Calu3 (cell line): ENCODE results near the gene VPS37C. TPM values are rescaled to one million over a fixed set of nuclear protein-coding genes. Genes with fewer than 3 reads are reported as not detected.

Source experiments
- BruUV-seq: library from RNA; stranded (reverse); fragments of 400-500 nt; replicated peaks from 2 replicates; lab custom pipeline; 2021; lab: Mats Ljungman, UMichigan
- CTCF ChIA-PET: fragments of 300-600 bp; sonication (Branson Sonifier 250); formaldehyde crosslinking; loops from one replicate; lab custom pipeline; 2022; ENCODE audit warnings: antibody characterized with exemption; lab: Charles Lee
- DNase-seq: peaks from one replicate; pipeline ENCODE4 v3.0.0; 2022
- H3K27ac Mint-ChIP-seq: one replicate; pipeline ENCODE4 v1.8.0; 2022; ENCODE audit warnings: mixed read lengths; ENCODE audit not compliant: unreplicated experiment
- H3K27me3 Mint-ChIP-seq: one replicate; pipeline ENCODE4 v1.8.0; 2022; ENCODE audit warnings: mixed read lengths; ENCODE audit not compliant: unreplicated experiment
- H3K36me3 Mint-ChIP-seq: one replicate; pipeline ENCODE4 v1.8.0; 2022; ENCODE audit warnings: mild to moderate bottlenecking, moderate library complexity, mixed read lengths; ENCODE audit not compliant: insufficient read depth, unreplicated experiment
- H3K4me1 Mint-ChIP-seq: one replicate; pipeline ENCODE4 v1.8.0; 2022; ENCODE audit warnings: mild to moderate bottlenecking, low read depth, mixed read lengths; ENCODE audit not compliant: unreplicated experiment
- H3K4me3 Mint-ChIP-seq: one replicate; pipeline ENCODE4 v1.8.0; 2022; ENCODE audit warnings: mild to moderate bottlenecking, low read depth, moderate library complexity, mixed read lengths; ENCODE audit not compliant: unreplicated experiment
- H3K9me3 Mint-ChIP-seq: one replicate; pipeline ENCODE4 v1.8.0; 2022; ENCODE audit warnings: low read depth, mixed read lengths; ENCODE audit not compliant: unreplicated experiment
- intact Hi-C: fragments of 100-400 bp; cut with micrococcal nuclease; formaldehyde crosslinking; loops from one replicate; pipeline ENCODE4 v1.10.0; 2022; ENCODE audit not compliant: unreplicated experiment
- total RNA-seq: library from RNA; stranded (reverse); gene quantifications from 2 replicates; pipeline ENCODE4 v1.2.3, GENCODE V29; 2022
- TF ChIP-seq, protein P1 (sequence below): fragments of 200-600 bp; IDR thresholded peaks from one replicate; pipeline ENCODE4 v1.8.0; 2022; ENCODE audit warnings: antibody characterized with exemption; ENCODE audit not compliant: unreplicated experiment

VPS37C gene
- total RNA-seq, 1 experiment from 2014 or later: 22.7 TPM

DNA sequence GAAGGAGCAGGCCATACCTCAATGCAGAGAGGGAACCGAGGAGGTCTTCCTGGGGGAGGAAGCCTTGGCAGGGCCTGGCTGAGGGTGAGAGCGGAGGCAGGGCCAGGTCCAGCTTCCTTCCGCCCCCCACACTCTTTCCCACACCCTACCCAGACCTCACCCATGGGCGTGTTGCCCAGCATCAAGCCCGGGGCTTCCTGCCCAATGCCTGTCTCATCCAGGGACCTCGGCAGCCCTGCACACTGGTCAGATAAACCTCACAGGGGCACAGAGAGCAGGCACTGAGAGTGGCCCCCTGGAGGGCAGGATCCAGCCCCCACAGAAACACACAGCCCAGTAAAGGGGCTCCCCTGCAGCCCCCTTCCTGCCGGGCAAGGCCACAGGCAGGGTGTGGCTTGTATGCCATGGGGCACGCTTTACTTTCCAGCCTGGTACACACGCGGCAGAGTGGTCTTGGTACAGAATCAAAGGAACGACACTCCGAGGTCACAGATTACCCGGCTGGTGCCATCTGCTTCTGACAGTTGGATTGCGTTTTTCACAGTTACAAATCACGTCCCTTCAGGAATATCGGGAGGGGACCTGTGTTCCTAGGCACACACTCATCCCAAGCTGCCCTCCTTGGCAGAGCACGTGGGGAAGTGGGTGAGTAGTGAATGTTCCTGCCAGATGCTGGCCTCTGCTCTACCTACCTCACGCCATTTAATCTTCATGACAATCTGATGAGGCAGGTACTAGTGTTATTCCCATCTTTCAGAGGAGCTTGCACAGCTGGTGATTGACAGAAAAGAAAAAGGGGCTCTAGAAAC is 79.0 kb downstream of the VPS37C start:
- H3K27me3 Mint-ChIP-seq: peaks cover 25% of the 10 kb centered on the region
- H3K4me1 Mint-ChIP-seq: no peaks in the 10 kb centered on the region
- H3K36me3 Mint-ChIP-seq: no peaks in the 10 kb centered on the region
- intact Hi-C loops: no loop called here
- no peak overlapping the region for H3K4me3 Mint-ChIP-seq
- CTCF ChIA-PET: no interaction called here
- no peaks in the 10 kb centered on the region for H3K9me3 Mint-ChIP-seq
- DNase-seq: no peak
- no TSS peak for BruUV-seq
- no peak overlapping the region for H3K27ac Mint-ChIP-seq
- TF ChIP-seq, protein P1, sequence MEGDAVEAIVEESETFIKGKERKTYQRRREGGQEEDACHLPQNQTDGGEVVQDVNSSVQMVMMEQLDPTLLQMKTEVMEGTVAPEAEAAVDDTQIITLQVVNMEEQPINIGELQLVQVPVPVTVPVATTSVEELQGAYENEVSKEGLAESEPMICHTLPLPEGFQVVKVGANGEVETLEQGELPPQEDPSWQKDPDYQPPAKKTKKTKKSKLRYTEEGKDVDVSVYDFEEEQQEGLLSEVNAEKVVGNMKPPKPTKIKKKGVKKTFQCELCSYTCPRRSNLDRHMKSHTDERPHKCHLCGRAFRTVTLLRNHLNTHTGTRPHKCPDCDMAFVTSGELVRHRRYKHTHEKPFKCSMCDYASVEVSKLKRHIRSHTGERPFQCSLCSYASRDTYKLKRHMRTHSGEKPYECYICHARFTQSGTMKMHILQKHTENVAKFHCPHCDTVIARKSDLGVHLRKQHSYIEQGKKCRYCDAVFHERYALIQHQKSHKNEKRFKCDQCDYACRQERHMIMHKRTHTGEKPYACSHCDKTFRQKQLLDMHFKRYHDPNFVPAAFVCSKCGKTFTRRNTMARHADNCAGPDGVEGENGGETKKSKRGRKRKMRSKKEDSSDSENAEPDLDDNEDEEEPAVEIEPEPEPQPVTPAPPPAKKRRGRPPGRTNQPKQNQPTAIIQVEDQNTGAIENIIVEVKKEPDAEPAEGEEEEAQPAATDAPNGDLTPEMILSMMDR: no peak

DNA sequence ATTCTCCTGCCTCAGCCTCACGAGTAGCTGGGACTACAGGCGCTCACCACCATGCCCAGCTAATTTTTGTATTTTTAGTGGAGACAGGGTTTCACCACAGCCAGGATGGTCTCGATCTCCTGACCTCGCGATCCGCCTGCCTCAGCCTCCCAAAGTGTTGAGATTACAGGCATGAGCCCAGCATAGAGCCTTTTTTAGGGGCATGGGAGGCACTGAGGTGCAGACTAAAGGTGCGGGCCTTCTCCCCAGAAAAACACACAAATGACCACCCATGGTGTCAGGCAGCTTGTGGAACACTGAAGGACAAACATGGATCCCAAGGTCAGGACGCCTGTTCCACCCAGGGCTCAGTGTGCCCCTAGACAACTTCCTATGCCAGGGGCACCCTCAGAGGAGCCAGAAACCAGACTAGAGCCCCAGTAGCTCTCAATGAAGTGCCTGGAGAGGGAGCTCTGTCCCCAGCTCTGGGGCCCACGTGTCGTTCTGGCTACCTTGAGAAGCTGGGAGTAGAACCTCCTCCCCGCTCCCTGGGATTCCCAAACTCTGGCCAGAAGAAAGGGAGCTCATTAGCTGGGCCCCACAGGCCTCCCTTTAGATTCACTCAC is 80.1 kb downstream of the VPS37C start:
- H3K36me3 Mint-ChIP-seq: no peaks in the 10 kb centered on the region
- no peak overlapping the region for H3K4me3 Mint-ChIP-seq
- CTCF ChIA-PET: no interaction called here
- intact Hi-C loops: no loop called here
- H3K27me3 Mint-ChIP-seq: peaks cover 25% of the 10 kb centered on the region
- no peak overlapping the region for H3K27ac Mint-ChIP-seq
- no TSS peak for BruUV-seq
- H3K9me3 Mint-ChIP-seq: no peaks in the 10 kb centered on the region
- DNase-seq: no peak
- TF ChIP-seq, protein P1: no peak
- H3K4me1 Mint-ChIP-seq: peaks cover 5% of the 10 kb centered on the region

DNA sequence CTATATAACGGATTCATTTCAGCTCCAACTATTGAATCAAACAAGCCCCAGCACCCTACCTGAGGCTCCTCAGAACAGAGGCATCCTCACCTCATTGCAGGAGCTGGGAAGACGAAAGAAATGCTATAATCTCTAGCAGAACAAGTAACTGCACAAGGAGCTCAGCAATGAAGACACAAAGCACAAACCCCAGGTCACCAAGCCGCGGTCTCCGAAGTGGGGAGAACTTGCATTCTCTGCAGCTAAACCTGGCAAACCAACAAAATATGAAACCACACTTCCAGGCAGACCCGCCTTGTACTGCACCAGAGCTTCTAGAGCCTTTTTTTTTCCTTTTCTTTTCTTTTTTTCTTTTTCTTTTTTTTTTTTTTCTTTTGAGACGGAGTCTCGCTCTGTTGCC is 80.7 kb downstream of the VPS37C start:
- no peaks in the 10 kb centered on the region for H3K9me3 Mint-ChIP-seq
- no TSS peak for BruUV-seq

More for the DNA sequence above, 80.7 kb downstream of the VPS37C start:
- TF ChIP-seq, protein P1: no peak
- Mint-ChIP-seq H3K27me3 (peaks cover 25% of the 10 kb centered on the region), H3K4me3 (no peak overlapping the region), H3K4me1 (peaks cover 11% of the 10 kb centered on the region), H3K36me3 (no peaks in the 10 kb centered on the region), H3K27ac (no peak overlapping the region)
- CTCF ChIA-PET: no interaction called here
- intact Hi-C loops: no loop called here
- DNase-seq: no peak

Other genes starting within 250 kb of the VPS37C start
- 71.2 and 78.1 TPM in 2 replicates for gene TMEM109, start 247.3 kb downstream of the VPS37C start, total RNA-seq
- gene TMEM132A, start 237.0 kb downstream of the VPS37C start, total RNA-seq: 105 and 116 TPM in 2 replicates
- 6.8 and 12.4 TPM in 2 replicates for gene SLC15A3, start 209.2 kb downstream of the VPS37C start, total RNA-seq
- 0.26 and 0.34 TPM in 2 replicates for gene CD6, start 189.7 kb downstream of the VPS37C start, total RNA-seq
- not detected in 2 replicates for gene CD5, start 58.9 kb downstream of the VPS37C start, total RNA-seq
- not detected in 2 replicates for gene PGA3, start 42.1 kb upstream of the VPS37C start, total RNA-seq
- not detected in 2 replicates for gene PGA4, start 60.9 kb upstream of the VPS37C start, total RNA-seq
- gene PGA5, start 79.7 kb upstream of the VPS37C start, total RNA-seq: not detected in 2 replicates
- 0.47 and 0.66 TPM in 2 replicates for gene VWCE, start 133.9 kb upstream of the VPS37C start, total RNA-seq
- gene DDB1, start 171.7 kb upstream of the VPS37C start, total RNA-seq: 165 and 193 TPM in 2 replicates
- 61.1 and 79.9 TPM in 2 replicates for gene TKFC, start 171.8 kb upstream of the VPS37C start, total RNA-seq
- gene CYB561A3, start 200.5 kb upstream of the VPS37C start, total RNA-seq: 33.3 and 39.2 TPM in 2 replicates
- 45.7 and 51.6 TPM in 2 replicates for gene TMEM138, start 200.9 kb upstream of the VPS37C start, total RNA-seq
- gene TMEM216, start 231.2 kb upstream of the VPS37C start, total RNA-seq: 10.6 and 11.0 TPM in 2 replicates